ENCODE results near the gene ECPAS. TPM values are rescaled to one million over a fixed set of nuclear protein-coding genes. Genes with fewer than 3 reads are reported as not detected.

Gene ECPAS
- total and polyA plus RNA-seq, 2 donors (not counting 1 experiment from before 2014, with no cell fraction given), result 12.9 to 69.5 TPM

GRCh38 chr9:111366978-111367377 is 117.2 kb downstream of the ECPAS start:
- Histone ChIP-seq H4K20me1 (ENCODE audit: control insufficient read depth, insufficient read depth, low read length, poor library complexity, severe bottlenecking) (no peaks in the 10 kb centered on the region), H3K27ac (ENCODE audit: low read length in 2 of 2) (no peak overlapping the region), H3K79me2 (ENCODE audit: control insufficient read depth, insufficient read depth, low read length) (no peaks in the 10 kb centered on the region), H2AFZ (ENCODE audit: insufficient read depth, low read depth, low read length, poor library complexity, severe bottlenecking) (no peak overlapping the region), H3K9ac (ENCODE audit: low read length) (no peak overlapping the region), H3K9me3 (ENCODE audit: control extremely low read depth in 1 of 3, control insufficient read depth in 2 of 3, insufficient read depth in 1 of 3, low read length in 2 of 3) (no peaks in the 10 kb centered on the region), H3K4me1 (ENCODE audit: control insufficient read depth in 2 of 2, insufficient read depth in 2 of 2, low read length in 2 of 2) (no peaks in the 10 kb centered on the region), H3K27me3 (replicated peaks in 1 of 4; ENCODE audit: control extremely low read depth in 1 of 4, control insufficient read depth in 3 of 4, insufficient read depth in 4 of 4, low read length in 3 of 4) (no peaks in the 10 kb centered on the region), H3K4me3 (ENCODE audit: control extremely low read depth in 1 of 5, extremely low read depth in 1 of 5, insufficient read depth in 1 of 5, low read depth in 2 of 5, low read length in 4 of 5) (no peak overlapping the region), H3K4me2 (replicated peaks; ENCODE audit: low read depth, low read length, poor library complexity, severe bottlenecking) (no peak overlapping the region), H3K36me3 (replicated peaks in 1 of 2; ENCODE audit: control extremely low read depth in 1 of 2, control insufficient read depth in 1 of 2, extremely low read depth in 1 of 2, insufficient read depth in 2 of 2, low read length in 1 of 2) (peaks cover 21 to 55% of the 10 kb centered on the region in 2 experiments)
- Mint-ChIP-seq H3K4me1 (no peaks in the 10 kb centered on the region), H3K9me3 (ENCODE audit: insufficient read depth) (no peaks in the 10 kb centered on the region), H3K4me3 (no peak overlapping the region), H3K27me3 (no peaks in the 10 kb centered on the region), H3K27ac (no peak overlapping the region)
- TF ChIP-seq CTCF (IDR thresholded peaks at IDR 0.05) (no peak), EZH2 (IDR thresholded peaks at IDR 0.05; ENCODE audit: borderline replicate concordance, insufficient read depth, low read depth, low read length, poor library complexity, severe bottlenecking) (no peak)
- intact Hi-C loops (cut with micrococcal nuclease), result no loop called here
- DNase-seq (no peak), ATAC-seq (ENCODE audit: low read depth) (no peak)
- CTCF ChIA-PET, result no interaction called here
- POLR2A ChIA-PET, result no interaction called here
- no CpG with 5 or more reads among the region's 1 CpG for WGBS (ENCODE audit: insufficient coverage)

GRCh38 chr9:111362526-111362925 is 121.7 kb downstream of the ECPAS start:
- Mint-ChIP-seq H3K4me1 (no peaks in the 10 kb centered on the region), H3K4me3 (no peak overlapping the region), H3K27me3 (no peaks in the 10 kb centered on the region), H3K27ac (no peak overlapping the region), H3K9me3 (ENCODE audit: insufficient read depth) (no peaks in the 10 kb centered on the region)
- no peak for TF ChIP-seq CTCF (IDR thresholded peaks at IDR 0.05)
- no peak for TF ChIP-seq EZH2 (IDR thresholded peaks at IDR 0.05; ENCODE audit: borderline replicate concordance, insufficient read depth, low read depth, low read length, poor library complexity, severe bottlenecking)
- no peak overlapping the region for H2AFZ ChIP-seq (ENCODE audit: insufficient read depth, low read depth, low read length, poor library complexity, severe bottlenecking)
- POLR2A ChIA-PET, result no interaction called here
- H3K27me3 ChIP-seq (replicated peaks in 1 of 4; ENCODE audit: control extremely low read depth in 1 of 4, control insufficient read depth in 3 of 4, insufficient read depth in 4 of 4, low read length in 3 of 4), result no peaks in the 10 kb centered on the region
- ATAC-seq (ENCODE audit: low read depth) (no peak), DNase-seq (no peak)
- no peak overlapping the region for H3K4me3 ChIP-seq (ENCODE audit: control extremely low read depth in 1 of 5, extremely low read depth in 1 of 5, insufficient read depth in 1 of 5, low read depth in 2 of 5, low read length in 4 of 5)
- no peaks in the 10 kb centered on the region for H4K20me1 ChIP-seq (ENCODE audit: control insufficient read depth, insufficient read depth, low read length, poor library complexity, severe bottlenecking)
- peaks cover 12 to 26% of the 10 kb centered on the region in 2 experiments for H3K36me3 ChIP-seq (replicated peaks in 1 of 2; ENCODE audit: control extremely low read depth in 1 of 2, control insufficient read depth in 1 of 2, extremely low read depth in 1 of 2, insufficient read depth in 2 of 2, low read length in 1 of 2)
- intact Hi-C loops (cut with micrococcal nuclease), result no loop called here
- no peak overlapping the region for H3K27ac ChIP-seq (ENCODE audit: low read length in 2 of 2)
- CTCF ChIA-PET, result interaction anchor here (0.6 kb wide), 1 partner anchor 281 kb away, joined by 4 read pairs; no protein-coding TSS in a partner anchor
- no peak overlapping the region for H3K4me2 ChIP-seq (replicated peaks; ENCODE audit: low read depth, low read length, poor library complexity, severe bottlenecking)
- H3K4me1 ChIP-seq (ENCODE audit: control insufficient read depth in 2 of 2, insufficient read depth in 2 of 2, low read length in 2 of 2), result no peaks in the 10 kb centered on the region
- no CpG with 5 or more reads among the region's 5 CpGs for WGBS (ENCODE audit: insufficient coverage)
- no peak overlapping the region for H3K9ac ChIP-seq (ENCODE audit: low read length)
- H3K9me3 ChIP-seq (ENCODE audit: control extremely low read depth in 1 of 3, control insufficient read depth in 2 of 3, insufficient read depth in 1 of 3, low read length in 2 of 3), result no peaks in the 10 kb centered on the region
- H3K79me2 ChIP-seq (ENCODE audit: control insufficient read depth, insufficient read depth, low read length), result no peaks in the 10 kb centered on the region

All from B cell (primary cell).